GM18858 (cell line): ENCODE data around the gene TRPC4.

Experiments used
- ATAC-seq: cut with Tn5 transposase; IDR thresholded peaks from one replicate; pipeline ENCODE4 v1.9.1; 2021; ENCODE audit not compliant: unreplicated experiment

Gene TRPC4

DNA sequence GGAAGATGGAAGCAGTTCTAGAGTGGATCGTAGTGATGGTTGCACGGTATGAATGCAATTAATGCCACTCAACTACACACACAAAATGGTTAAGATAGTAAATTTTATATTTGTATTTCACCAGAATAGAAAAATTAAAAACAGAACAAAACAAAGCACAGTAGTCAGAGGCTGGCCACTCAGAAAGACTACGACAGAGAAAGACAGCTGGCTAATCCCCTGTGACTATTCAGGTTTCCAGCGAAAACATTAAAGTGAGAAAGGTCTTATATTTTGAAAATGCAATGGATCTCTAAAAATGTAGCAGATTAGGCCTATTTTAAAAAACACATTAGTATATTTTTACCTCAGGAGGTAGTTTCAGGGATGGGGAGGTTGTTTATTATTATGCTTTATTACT is 139.7 kb downstream of the TRPC4 start:
- ATAC-seq: no peak

DNA sequence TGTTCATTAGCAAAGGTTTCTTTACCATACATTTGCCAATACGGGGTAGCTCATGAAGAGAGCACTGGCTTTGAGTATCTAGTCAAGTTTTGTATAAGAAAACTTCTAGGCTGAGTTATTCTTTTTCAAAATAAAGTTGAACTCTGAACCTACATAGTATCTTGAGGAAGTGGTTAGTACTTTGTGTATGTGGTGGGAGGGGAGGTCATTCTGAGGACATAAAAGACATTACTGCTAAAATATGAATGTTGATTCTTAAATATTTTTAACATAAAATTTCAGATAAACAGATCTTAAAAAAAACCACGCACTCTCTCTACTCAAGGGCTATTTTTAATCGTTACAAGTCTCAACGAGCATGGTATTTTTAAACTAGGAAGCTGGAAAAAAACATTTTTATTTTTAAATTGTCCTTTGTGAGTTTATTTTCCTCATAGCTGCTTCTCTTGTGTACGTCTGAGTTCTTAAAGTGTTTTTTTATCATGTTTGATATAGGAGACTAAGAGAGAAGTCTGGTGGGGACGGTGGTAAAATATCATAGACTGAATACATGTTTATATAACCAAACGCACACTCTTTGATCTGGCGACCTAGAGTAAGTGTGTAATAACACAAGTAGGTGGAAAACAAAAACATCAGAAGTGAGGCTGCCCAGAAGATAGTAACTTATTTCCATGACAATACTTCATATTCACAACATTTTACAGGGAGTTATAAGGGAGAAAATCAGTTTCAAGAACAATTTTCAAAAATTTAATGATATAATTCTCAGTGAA is 153.0 kb downstream of the TRPC4 start:
- no peak for ATAC-seq

DNA sequence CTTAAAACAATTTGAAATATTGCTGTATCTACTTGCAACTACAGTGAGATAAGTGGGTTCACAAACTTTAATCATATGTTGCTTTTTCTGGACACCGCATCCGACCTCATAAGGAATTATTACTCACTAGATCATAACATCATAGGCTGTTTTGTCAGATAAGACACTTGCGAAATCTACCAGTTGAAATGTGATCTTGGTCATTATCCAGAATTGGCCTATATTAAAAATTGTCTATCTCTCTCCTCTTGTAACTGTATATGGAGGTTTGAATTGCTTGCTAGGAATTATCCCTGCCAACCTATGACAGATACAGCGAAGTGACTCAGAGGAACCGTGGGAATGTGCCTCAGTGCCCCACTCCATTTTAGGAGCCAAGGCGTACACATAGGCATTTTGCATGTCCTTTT is 154.0 kb downstream of the TRPC4 start:
- no peak for ATAC-seq

DNA sequence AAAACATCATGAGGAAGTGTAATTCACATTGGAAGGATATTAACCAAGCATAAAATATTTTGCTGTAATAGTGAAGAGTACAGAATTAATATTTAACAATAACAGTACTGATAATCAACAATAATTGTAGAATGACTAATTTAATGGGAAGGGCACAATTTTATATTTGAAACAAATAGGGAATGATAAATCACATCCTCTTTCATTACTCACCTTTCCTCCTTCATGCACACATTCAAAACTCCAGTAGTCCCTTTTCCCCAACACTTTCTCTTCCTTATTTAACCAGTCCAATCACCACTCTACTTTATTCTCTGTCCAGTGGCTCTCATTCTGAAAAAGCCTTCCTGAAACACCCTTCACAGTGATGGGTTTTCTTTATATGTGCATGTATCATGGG is 160.3 kb downstream of the TRPC4 start:
- no peak for ATAC-seq

DNA sequence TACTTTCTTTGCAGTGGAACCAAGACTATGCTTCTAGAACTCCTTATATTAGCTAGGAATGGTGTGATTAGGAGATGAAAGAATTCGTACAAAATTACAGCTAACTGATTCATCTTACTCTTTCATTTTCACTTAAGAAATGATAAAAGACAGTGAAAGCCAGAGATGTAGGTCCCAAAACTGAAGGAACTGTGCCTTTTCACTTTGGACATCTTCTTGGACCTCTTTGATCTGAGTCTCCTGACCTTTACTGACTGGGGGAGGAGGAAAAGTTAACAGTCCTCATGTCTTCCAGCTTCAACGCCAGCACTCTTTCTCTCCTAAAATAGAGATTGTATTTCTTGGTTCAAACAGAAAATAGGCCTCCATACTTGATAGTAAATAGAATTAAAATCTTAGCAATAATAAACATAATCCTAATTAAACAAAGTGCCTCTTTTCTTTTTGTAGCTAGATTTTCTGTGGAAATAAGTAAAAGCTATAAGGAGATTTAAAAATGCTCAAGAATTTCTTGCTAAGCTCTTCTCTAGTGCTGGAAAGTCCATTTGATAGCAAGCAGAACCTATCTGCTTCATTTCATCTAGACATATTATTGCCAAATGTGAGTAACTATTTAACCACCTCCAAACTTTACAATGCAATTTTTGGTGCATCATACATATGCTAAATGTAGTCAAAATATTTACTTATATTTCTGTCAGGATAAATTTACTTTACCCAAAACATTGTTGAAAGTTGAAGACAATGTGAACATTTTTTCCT is 161.7 kb downstream of the TRPC4 start:
- ATAC-seq: no peak

DNA sequence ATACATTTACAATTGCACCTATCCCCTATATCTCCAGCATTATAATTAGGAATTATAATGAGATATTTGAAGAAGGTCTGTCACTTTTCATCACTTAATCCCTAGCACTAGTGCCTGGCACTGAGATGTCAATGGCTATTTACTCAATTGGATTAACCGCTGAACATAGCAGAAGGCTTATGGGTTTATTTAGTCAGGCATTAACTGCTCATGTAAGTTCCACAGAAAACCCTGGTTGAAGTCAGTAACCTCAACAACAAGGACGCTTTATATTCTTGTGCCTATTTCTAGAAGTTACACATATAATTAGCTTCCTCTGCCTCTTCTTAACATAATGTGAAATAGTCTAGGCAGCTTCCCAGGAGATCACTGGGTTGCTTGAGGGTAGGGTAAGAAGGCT is 163.5 kb downstream of the TRPC4 start:
- no peak for ATAC-seq

DNA sequence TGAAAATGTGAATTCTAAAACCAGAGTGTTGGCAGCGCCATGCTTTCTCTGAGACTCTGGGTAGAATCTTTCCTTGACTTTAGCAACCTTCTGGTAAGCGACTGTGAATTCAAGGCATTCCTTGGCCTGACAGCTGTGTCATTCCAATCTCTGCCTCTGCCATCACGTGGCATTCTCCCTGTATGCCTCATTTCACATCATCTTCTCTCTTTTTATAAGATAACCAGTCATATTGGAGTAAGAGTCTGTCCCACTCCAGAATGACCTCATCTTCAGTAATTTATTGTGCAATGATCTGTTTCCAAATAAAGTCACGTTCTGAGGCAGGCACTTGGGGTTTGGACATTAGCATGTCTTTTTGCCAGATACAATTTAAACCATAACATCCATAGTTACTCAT is 167.6 kb downstream of the TRPC4 start:
- no peak for ATAC-seq

DNA sequence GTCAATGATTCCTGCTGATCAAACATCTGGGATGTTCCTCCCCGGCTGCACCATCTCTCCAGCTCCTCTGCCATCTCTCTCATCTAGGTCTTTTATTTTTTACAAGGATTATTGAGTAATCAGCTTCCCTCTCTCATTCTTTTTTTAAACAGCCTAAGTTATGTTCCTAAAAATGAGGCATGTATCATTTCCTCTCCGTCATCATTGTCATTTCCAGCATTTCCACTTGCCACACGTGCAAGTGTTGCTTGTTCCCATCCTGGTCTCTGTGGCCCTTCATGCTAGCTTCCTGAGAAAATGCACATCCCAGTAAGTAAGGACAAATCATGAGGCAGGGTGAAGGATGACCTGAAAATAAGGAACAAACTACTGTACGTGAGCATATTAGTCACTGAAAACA is 168.3 kb downstream of the TRPC4 start:
- ATAC-seq: no peak

DNA sequence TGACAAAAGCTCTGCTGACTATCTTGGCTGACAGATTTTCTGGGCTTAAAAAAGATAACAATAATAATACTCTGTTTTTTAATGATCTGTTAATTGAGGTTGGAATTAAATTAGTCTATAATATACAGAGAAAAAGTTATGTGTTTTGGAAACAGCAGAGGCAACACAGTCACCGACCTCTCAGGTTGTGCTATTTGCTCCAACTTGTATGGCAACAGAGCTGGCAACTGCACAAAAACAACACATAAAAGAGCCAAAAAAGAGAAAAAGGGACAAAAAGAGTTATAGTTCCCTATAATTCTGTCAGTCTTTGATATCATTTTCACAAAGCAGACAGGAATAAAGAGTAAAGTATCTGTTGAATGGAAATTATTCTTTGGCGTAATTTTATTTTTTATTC is 168.7 kb downstream of the TRPC4 start:
- ATAC-seq: no peak

DNA sequence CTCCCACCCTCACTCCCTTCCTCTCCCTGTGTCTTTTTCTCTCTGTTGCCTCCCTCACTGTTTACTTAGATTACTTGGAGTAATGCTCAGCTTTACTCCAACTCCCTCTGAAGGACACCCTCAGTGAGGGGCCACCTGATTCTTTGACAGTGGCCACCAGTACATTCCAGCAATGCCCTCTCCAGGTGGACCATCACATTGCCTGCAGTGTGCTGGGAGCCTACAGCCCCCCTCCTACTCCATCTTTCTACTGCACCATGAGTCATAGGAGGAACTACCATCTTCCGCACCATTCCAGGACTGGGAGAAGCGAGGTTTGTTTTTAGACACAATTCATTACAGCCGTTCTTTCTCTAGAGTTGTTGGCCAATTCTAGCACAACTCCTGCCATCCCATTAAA is 174.4 kb downstream of the TRPC4 start:
- ATAC-seq: no peak

DNA sequence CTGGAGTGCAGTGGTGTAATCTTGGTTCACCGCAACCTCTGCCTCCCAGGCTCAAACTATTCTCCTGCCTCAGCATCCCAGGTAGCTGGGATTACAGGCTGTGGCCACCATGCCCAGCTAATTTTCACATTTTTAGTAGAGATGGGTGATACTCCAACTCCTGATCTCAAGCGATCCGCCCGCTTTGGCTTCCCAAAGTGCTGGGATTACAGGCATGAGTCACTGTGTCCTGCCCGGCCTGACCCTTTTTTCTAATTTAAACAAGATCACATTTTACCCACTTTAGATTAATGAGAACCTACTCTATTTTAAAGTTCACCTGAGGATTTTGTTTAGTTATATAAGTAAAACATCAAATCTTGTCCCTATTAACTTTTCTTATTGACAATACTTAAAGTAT is 179.2 kb downstream of the TRPC4 start:
- ATAC-seq: no peak

DNA sequence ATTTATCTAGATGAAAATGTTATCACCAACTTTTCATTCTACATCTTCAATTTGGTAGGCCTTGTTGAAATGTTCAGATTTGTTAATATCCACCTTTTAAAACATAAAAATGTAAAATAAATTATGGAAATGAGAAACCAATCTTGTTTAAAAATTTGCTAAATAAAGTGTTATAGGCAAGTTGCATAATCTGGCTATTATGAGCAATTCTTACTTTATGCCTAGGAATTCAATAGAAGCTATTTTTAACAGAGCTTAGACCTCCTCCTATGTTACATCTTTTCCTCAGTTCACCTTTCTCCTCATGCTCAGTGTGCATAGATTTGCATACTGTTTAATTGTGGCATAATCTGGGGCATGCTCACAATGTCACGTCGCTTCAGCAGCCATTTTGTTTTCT is 183.1 kb downstream of the TRPC4 start:
- no peak for ATAC-seq

DNA sequence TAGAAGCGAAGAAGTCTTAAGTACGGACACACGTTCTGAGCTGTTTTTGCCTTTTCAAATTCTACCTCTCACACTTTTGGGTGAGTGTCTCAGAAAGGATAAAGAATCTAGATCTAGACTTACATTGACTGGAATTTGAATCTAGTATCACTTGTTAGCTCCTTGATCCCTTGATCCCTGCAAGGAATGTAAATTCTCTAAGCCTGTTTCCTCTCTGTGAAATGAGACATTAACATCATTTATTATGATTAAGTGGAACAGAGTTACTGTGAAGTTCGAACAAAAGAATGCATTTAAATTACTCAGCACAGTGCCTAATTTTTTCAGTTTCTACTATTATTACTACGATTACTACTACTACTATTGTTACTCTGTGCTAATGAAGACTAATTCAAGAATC is 184.4 kb downstream of the TRPC4 start:
- ATAC-seq: no peak

DNA sequence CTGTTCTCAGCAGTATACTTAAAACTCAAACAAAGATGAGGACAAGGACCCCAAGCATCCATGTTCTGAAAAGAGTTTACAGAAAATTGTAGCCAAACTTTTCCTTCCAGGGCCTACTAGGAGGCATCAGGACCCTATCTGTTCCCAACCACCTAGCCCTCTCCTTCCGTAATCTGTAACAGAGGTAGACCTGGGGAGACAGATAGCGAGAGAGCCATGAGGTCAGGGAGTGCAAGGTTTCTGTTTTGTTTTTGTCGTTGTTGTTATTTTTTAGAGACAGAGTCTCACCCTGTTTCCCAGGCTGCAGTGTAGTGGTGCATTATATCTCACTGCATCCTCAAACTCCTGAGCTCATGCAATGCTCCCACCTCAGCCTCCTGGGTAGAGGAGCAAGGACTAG is 187.1 kb downstream of the TRPC4 start:
- no peak for ATAC-seq

DNA sequence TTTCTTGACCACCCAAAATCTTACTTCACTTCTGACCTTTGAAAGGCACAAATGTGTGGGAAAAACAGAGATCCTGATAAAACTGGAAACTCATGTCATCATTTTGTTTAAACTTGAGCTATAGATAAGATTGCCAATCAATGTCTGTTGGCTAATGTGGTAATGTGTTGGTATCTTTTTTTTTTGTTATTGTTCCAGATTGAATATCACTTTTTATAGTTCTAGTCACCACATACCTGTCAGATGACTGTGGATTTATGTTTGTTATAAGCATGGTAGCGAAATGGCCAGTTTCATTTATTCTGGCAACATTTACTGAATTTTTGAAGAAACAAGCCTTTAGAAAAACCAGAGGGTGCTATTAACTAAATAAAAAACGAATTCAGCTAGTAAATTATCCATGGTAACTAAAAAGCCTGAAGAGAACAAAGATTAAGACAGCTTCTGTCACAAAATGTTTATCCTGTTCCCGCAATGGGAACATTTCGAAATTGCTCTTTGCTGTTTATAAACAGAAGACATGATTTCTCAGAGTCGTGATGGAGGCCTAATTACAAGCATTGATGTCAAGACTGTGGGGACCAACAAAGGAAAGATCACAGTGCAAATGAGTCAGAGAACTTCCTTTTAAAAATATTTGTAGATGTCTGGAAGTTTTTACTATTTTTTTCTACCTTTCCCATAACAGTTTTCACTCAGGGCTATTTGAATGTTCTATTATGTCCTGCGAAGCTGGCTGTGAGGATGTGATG is 188.1 kb downstream of the TRPC4 start:
- no peak for ATAC-seq

DNA sequence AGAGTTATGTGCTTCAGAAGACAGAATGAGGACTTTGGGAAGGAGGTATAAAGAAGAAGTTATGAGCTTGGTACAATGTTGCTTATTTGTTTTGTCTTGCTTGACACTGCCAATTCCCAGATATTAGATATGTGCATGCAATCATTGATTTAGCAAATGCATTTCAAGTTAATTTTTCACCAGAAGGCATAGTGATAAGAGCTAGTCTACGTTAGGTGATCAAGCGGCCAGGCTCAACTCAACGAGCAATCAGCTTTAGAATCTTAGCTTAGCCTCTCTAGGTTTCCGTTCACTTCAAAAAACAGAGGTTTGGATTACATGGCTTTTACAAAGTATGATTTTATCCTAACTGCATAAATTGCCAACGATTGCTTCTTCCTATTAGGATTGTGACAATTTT is 189.4 kb downstream of the TRPC4 start:
- no peak for ATAC-seq

DNA sequence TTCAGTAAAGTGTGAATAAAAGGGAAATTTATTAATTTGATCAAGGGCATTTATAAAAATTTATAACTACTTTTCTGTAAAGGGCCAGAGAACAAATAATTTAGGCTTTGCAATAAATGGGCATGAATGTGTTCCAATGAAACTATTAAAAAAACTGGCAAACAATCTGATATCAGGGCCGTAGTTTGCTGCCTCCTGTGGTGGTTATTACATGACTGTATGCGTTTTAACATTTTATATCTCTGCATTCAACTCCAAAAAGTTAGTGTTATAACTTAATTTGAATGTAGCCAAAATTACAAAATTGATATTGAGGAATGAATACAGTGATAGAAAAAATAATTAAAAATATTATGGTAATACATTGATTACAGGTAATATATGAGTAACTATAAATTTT is 190.5 kb downstream of the TRPC4 start:
- no peak for ATAC-seq

DNA sequence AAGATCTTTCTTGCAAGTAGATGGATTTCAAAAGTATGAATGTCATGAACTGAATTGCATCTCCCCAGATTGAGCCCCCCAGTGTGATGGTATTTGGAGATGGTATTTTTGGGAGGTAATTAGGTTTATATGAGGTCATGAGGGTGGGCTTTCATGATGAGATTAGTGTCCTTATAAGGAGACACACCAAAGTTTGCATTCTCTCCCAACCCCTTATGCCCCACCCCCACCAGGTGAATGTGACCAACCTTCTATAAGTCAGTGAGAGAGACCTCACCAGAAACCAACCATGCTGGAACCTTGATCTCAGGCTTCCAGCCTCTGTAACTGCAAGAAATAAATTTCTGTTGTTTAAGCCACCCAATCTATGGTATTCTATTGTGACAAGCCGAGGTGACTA is 199.7 kb downstream of the TRPC4 start:
- no peak for ATAC-seq

DNA sequence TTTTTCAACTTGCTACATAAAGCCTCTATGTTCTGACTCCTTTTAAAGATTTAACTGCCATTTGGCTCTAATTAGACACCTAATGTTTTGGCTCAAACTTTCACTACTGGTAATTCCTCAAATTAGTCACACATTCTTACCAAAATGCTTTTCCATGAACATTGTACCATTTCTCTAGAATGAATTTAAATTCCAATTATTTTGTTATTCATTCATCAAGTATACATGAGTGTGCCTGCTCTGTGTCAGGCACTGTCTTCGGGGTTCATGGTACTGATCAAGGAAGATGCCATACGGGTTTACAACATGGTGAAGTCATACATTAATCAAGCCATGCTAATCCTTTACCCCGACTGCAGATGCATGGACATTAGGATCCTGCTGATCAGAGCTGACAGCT is 201.9 kb downstream of the TRPC4 start:
- ATAC-seq: no peak

DNA sequence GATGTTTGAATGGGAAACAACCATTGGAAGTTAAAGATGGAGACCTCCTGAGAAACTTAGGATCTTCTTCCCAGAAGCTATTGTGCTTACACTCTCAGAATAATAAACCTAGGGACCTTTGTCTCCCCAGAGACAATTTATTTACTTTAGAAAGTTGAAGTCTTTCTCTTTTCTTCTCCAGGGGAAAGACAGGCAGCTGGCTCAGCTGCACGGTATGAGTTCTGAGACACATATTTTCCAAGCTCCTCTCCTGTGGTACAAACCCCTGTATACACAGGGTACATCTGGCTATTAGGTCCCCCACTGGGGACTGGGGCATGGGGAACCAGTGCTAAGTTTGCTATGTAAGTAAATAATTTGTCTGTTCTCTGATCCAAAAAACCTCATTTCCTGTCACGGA is 203.5 kb downstream of the TRPC4 start:
- no peak for ATAC-seq

DNA sequence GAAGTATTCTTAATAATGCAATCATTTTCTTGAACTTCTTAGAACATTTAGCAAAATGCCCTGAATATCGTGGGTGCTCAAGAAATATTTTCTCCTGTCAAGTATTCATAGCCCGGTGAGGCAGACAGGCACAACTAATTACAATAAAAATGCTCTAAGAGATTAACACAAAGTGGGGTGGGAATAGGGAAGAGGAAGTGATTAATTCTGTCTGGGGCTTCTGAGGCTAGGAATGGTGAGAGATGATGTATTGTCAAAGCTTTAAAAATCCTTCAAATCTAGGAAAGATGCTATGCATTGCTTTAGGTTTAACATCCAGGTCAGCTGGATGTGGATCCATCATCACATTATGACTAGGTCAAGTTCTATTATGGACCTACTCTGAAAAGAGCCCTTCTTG is 204.2 kb downstream of the TRPC4 start:
- no peak for ATAC-seq

DNA sequence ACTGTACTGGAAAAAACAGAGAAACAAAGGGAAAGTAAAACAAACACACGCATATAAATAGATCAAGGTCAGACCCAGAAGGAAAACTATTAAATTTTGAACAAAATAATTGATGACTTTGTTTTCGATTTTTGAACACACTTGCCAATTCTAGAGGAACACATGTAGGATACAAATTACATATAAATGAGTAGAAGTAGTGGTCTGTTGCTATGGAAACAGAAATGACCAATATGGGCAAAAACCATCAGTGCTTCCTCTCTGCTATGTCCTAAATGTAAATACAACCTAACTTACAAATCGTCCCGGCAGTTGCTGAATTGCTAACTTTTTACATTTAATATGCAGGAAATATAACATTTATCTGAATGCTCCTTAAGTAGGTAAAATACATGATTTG is 205.8 kb downstream of the TRPC4 start:
- ATAC-seq: no peak
